Activated naive CD4-positive, alpha-beta T cell treated with Interleukin-2 at 50 U/mL for 16 hours (primary cell): ENCODE results near the gene CDH22.

ENCODE experiments used
- DNase-seq: peaks from one replicate; pipeline ENCODE4 v3.0.0-alpha.2; 2020

Gene CDH22

DNA sequence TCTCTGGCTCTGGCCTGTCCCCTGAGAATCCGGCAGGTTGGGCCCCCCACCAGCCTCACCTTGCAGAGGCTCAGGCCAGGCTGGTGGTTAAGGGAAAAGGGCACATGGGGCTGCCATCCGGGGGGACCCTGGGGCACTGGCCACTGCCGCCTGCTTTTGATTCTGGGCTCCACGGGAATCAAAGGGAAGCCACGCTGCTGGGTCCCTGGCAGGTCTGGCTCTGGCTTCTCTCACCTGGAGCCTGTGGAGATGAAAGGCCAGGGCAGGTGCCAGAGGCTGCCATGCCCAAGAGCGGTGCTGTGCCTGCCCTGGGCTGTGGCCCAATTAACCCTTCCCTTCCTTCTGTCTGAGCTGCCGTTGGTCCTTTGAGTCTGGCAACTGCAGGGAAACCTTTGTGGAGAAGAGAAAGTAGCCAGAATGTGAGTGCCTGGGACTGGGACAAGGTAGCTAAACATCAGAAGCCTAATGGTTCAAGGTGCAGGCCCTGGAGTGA is 9.4 kb upstream of the CDH22 start:
- DNase-seq = no peak

DNA sequence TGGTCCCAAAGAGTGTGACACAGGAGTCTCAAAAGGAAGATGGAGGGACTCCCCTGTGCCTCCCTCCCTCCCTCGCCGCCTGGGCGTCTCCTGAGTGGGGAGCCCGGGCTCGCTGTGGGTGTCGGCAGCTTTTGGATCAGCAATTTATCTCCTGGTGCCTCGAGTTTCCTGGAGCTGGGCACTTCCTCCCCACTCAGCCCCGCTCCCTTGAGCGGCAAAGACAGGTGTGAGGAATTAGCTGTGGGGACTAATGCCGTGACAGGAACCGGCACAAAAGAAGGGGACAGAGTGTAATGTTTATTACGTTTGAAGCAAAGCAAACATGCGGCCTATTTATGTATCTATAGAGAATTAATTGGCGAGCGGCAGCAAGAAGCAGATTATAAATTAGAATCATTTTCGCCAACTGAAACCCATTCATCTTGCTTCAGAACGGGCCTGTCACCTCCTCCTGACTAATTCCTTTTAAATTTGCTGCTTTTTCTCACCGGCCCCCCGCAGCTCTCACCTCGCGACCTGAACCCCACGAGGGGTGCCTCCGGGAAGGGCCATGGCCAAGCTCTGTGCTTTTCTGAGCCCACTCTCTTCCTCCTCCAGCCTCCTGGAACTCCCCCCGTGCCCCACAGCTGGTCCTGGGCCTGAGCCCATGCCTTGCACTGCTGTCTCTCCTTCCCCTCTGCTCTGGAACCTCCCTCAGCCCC is 8.8 kb upstream of the CDH22 start:
- no peak for DNase-seq

DNA sequence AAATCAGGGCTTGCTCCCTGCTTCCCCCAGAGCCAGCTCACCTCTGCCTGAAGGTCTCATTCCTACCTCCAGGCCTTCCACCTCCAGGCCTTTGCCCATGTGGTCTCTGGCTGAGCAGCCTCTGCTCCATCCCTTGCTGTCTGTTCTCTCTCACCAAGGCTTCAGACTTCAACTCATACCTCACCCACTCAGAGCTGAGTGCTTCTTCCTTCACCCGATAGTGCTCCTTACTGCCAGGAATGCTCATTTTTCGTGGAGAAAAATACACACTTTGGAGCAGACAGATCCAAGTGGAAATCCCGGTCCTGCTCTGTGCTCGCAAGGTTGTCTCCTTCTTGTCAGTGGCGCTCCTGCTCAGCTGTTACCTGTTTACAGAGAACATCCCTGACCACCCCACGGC is 7.0 kb upstream of the CDH22 start:
- DNase-seq = no peak

DNA sequence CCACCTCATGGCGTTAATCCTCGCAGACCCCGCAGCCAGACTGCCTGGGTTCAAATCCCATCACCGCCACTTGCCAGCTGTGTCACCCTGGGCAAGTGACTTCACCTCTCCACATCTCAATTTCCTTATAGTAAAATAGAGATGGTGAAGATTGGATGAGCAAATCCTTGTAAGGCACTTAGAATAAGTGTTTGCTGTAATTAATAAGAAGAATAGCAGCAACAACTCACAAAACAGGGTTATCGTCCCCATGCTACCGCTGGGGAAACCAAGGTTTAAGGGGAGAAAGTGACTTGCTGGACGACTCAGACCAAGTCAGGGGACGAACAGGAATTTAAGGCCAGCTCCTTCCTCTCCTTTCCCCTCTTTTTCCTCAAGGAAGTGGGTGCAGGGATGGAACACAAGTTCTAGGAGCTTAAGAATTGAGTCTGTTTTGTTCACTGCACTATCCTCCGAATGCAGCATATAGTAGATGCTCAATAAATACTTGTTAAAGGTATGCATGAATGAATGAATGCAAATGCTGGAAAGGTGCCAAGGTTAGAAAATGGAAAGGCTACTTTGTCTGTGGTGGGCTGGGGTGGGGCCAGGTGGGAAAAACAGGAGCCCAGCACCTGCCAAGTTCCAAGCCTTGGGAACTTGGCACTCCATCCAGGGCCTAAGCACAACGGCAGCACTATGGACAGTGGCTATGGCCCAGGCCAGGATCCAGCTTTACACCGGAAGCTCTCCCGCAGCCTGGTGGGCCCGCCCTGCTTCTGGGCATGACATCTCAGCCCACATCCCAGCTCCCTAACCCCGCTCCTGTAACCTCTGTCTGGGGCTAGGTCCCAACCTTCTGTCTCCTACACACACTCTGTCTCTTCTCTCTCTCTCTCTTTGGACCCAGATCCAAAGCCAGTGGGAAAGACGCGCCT is 4.9 kb upstream of the CDH22 start:
- DNase-seq = no peak

DNA sequence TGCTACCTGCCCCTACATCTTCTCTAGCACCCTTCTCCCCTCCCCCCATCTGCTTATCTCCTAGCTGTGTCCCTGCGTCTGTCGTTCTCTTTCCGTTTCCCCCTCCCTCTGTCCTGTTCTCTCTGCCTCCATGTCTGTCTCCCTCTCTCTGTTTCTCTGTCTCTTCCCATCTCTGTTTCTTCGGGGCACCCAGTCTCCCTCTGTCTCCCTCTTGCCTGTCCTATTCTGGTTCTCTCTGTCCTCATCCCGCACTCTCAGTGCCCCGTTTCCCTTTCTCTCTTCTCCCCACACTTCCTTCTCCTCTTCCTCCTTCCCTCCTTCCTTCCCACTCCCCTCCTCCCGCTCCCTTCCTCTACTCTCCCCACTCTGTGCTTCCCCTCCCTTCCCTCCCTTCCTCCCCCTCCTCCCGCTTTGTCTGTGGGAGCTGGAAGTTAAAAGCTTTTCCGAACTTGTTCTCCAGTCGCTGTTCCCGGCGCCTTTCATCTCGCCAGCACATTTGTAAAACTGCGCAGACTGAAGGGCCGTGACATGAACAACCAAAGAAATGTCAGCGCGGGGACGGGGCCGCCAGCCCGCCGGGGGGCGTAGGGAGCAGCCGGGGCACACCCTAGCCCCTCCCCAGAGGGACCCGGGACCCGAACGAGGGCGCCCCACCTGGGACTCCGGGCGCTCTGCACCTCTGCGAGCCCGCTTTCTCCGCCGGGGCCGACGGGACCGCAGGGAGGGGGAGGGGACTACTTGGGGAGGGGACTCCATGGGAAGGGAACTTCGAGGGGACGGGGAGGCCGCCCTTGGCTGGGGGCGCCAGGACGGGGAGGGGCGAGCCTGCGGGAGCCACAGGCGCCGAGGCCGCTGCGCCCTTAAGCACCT is 4.0 kb upstream of the CDH22 start:
- DNase-seq = no peak

DNA sequence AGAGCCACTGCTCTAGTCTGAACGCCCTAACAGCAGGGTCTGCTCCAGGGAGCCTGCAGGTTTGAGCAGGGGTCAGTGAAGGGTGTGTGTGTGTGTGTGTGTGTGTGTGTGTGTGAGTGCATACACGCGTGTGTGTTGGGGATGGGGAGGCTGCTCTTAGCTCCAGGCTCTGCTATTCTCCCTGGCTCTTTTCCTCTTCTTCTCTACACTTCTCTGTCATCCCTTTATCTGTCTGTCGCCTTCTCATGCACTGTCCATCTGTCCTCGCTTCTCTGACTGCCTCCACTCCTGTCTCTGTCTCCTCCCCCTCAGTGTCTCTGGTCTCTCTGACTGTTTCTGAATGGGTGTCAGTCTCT is 3.4 kb upstream of the CDH22 start:
- no peak for DNase-seq

DNA sequence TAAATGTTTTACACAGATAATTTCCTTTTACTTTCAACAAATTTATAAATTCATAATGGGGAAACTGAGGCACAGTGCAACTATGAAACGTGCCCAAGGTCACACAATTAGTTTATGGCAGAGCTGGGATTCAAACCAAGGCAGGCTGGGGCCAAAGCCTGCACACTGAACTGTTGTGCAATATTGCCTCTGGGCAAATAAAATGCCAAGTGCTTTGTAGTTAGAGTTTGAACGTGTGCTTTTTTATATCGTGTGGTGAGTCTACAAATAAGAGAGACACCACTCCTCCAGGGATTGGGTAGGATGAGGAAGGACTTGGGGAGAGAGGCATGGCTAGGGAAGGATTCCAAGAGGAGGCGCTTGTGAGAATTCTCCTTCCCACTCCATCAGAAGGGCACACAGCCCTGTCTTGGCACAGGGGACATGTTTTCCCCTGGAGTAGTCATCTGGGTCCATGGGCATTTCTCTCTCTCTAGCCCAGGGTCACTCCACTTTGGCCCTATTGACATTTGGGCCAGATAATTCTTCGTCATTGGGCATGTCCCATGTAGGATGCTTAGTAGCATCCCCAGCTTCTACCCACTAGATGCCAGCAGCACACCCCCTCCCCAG is 2.8 kb upstream of the CDH22 start:
- no peak for DNase-seq

DNA sequence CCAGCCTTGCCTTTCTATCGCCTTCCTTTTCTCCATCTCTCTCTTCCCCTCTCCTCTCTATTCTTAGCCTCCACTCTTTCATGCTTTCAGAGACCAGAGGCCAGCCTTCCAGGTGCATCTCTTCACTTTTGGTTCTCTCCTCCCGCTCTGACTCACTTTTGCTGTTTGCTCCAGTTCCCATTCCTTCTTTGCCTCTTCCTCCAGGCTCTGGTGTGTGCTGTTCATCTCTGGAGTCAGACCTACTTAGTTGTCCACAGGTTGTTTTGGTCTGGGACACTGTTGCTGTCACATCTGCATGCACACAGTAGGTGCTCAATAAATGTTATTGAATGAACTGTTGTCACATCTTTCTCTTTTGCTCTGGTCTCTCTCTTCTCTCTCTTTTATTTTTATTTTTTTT is 1.6 kb upstream of the CDH22 start:
- no peak for DNase-seq

DNA sequence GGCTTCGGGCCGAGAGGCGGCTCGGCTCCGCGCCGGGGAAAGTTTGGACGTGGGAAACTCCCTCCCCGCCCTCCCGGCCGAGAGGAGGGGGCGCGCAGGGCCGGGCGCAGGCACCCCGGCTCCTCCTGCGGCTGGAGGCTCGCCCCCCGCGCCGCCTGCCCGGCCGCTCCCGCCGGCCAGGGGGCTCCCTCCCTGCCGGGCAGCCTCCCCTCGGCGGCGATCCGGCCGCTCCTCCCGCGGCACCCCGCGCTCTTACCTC is 370 bp downstream of the CDH22 start:
- DNase-seq = no peak

DNA sequence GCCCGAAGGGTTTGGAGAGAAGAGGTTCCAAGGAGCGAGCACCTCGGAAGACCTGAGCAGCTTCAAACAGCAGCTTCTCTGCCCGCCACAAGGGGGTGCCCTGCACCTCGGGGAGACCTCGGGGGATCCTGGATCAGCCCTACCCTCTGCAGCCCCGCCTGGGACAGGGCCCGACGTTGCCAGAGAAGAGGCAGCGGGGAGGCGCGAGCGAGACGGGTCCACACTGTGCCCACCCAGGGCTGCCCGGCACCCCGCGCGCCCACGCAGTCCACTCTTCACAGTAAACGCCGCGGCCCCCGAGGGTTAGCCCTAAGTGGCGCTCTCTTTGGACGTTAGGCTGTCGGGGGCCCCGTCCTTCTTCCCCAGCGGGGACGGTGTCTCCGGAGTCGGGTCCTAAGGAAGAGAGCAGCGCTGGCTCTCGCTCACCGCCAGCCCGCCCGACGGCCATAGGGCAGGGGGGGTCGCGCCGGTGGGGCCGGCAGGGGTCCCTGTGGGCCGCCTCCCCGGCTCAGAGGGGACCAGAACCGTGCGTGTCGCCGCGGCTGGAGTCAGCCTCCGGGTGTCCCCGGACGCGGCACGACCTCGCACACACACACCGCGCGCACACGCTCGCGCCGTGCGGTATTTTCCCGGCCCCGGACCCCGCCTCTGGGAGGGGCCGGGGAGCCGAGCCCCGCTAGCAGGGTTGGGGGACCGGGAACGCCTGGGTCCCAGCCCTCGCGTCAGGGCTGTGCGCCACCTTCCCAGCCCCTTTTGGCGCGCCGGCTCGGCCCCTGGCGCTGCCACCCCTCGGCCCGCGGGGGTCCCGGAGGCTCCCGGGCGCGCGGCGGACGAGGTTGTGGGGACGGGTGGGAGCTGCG is 929 bp downstream of the CDH22 start:
- DNase-seq = peak; percentile 74

DNA sequence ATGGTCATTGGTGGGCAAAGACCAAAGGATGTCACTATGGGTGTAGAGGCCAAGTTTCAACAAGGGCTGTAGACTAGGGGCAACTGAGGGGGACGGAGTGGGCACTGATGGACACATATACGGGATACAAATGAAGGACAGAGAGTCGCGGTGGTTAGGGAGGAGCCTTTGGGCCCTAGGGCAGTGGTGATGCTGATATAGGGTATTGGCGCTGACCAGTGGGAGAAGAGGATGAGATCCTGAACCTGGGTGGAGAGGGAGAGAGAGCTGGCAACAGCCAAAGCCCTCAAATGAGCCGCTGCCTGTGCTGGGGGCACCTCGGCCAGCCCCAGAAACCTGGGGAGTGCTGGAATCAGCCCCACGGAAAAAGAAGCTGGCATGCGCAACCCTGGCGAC is 1.6 kb downstream of the CDH22 start:
- no peak for DNase-seq

DNA sequence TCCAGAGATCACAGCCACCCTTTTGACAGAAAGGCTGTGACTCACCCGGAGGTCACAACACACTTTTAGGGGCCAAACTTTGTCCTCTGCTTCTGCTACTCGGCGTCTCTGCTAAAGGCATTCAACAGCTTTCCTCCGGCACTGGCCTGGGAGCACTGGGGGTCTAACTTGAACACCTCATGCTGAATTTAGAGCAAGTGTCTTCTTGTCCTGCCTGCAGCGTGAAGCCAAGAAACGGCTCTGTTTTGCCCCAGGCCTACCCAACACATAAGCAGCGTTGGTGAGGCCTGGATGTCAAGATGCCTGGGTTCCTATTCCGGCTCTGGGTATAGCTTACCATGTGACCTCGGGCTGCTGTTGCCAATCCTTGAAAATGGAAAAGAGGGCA is 2.3 kb downstream of the CDH22 start:
- DNase-seq = no peak

DNA sequence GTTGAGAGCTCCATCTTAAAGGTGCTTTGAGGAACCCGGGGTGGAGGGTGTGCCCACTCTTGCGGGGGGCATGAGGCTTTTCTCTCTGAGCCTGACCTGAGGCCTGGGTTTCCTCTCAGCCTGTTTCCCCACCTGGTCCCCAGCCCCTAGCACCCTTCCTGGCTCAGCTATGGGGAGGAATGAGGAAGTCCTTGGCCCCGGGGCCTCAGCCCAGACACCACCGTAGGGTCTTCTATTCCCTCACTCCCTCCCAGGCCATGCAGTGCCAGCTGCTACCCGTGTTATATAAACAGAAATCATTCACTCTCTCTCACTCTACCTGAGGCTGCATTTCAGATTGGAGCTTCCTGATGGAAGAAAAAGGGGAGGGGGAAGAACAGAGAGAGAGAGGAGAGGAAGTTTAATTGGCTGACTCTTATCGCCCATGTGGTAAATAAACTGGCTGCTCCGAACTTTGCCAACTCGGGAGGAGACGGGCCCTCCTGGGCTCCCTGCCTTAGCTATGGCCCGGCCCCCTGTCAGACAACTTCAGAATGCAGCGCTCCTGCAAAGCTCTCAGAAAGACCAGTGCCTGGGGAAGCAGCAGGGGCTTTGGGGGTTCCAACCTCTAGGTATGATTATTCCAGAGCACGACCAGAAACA is 2.8 kb downstream of the CDH22 start:
- DNase-seq = no peak

DNA sequence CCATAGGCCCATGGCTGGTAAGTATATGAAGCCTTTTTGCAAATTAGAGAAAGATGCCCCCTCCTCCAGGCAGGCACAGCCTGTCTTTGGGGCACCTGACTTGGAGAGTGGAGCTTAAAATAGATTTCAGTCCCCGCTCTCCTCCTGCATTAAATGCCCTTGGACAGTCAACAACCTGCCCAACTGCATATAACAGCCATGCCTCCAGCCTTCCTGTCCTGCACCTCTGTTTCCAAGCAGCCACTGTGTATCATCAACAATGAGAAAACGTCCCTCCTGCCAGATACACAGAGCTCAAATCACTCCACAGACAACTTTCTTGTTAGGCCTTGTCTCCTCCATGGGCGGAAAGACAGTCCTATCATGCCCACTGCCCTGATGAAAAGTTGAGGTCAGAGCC is 3.4 kb downstream of the CDH22 start:
- no peak for DNase-seq

DNA sequence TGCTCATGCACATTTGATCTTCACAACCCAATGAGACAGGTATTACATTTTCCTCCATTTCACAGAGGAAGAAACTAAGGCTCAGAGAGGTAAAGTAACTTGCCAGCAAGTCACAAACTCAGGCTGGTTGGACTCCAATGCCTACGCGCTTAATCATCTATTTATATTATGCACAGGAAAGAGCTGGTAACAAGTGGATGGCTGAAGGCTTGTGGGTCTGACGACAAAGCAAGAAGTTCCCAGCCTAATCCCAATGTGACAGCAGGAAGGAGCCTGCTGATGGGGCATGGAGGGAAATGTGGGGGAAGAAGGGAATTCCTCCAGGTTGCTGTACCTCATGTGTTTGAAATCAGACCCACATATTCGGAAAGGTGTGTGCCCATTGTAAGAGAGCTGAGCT is 3.9 kb downstream of the CDH22 start:
- DNase-seq = no peak

DNA sequence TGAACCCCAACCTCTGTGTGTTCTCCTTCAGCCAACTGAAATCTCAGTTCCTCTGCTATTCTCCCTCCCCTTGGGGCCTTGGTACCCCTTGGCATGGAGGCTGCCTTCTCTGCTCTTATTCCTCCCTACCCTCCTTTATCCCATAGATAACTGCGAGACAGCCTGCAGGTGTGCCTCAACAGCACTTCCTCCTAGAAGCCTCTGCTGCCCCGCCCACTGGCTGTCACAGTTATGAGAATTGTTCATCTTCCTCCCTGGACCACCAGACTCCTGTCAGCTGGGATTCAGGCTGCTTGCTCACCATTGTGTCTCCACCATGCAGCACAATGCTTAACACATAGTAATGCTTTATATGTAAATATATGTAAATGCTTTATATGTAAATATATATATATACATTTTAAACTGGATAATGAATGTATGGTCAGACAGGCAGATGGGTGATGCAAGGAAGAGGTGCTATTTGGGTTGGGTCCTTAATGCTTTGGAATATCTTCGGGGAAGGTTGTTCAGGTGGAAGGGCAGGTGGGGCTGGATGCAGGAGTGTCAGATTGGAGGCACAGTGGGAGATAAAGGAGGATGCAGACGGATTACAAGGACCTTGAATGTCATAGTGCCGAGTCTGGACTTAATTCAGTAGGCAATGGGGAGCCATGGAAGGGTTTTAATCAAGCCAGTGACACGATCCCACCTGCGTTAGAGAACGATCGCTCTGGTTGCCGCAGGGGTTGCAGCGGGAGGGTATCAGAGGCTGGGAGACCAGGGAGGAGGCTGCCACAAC is 4.9 kb downstream of the CDH22 start:
- no peak for DNase-seq

DNA sequence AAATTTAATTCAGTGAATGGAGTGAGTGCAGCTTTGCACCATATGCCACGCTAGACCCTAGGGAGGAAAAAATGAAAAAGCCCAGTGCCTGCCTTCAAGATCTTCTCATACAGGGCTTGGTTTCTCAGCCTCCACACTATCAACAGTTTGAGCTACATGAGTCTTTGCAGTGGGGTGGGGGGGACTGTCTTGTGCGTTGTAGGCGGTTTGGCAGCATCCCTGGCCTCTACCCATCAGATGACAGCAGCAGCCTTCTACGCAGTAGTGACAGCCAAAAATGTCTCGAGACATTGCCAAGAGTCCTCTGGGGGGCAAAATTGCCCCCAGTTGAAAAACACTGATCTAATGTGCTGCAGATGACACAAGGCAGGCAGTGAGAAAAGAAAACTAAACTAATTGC is 6.2 kb downstream of the CDH22 start:
- DNase-seq = no peak

DNA sequence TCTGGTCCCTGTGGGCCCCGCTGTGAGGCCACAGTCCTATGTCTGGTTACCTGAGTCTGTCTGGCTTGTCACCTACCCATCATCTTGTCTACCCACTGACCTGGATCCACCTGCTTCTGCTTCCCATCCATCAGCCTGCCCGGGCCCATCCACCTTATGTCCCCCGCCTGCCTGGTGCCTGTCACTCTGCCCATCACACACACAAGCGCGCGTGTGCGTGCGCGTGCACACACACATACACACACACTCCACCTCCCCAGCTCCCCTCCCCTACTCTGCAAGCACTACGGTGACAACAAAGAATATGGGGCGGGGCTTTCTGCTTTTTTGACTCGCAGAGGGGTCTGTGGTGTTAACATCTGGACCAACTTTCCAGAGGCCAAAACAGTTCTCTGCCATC is 8.0 kb downstream of the CDH22 start:
- no peak for DNase-seq

DNA sequence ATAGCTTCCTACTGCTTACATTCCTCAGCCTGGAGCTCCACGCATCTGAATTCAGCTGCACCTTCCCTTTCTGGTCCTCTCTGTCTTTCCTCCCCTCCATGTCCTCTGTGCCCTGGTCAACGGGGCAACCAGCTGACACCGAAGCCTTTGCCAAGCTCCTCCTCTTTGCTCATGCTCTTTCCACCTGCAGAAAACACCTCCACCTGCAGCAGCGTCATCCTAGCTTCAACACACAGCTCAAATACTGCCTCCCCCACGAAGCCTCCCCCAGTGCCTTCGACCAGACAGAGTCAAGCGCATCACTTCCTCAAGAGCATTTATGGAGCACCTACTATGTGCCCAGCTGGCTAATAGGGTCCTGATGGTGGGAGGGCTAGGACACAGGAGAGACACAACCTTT is 9.2 kb downstream of the CDH22 start:
- no peak for DNase-seq

DNA sequence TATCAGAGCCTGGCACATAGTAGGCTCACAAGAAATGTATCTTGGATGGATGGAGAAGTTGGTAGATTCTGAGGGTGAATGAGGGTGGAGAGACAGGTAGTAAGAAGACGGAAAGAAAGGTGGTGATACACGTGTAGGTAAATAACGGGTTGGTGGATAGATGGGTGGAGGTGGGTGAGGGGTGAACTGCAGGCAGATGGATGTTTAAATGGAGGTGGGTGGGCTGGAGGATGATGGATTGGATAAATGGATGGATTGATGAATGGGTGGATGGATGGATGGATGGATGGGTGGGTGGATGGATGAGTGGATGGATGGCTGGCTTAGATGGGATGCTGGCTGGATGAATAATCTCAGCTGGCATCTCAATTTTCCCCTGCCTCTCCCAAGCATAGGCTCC is 9.9 kb downstream of the CDH22 start:
- no peak for DNase-seq
